Panc1 (cell line): ENCODE results near the gene NUP98. TPM values are rescaled to one million over a fixed set of nuclear protein-coding genes. Genes with fewer than 3 reads are reported as not detected.

Experiments
- ATAC-seq: fragments of 200-7000 bp; cut with Tn5 transposase; 2 replicates; pipeline ENCODE4 v1.9.1; 2020; ENCODE audit warnings: mild to moderate bottlenecking, moderate library complexity
- BruUV-seq: library from RNA; stranded (reverse); fragments of 400-500 nt; replicated peaks from 2 replicates; lab custom pipeline; 2021; lab: Mats Ljungman, UMichigan
- CTCF ChIA-PET: fragments of 300-600 bp; sonication (Branson Sonifier 250); formaldehyde crosslinking; loops from one replicate; lab custom pipeline; 2022; ENCODE audit warnings: antibody characterized with exemption; lab: Charles Lee
- POLR2A ChIA-PET: fragments of 300-600 bp; sonication (Branson Sonifier 250); formaldehyde crosslinking; loops from one replicate; lab custom pipeline; 2022; ENCODE audit warnings: antibody characterized with exemption; lab: Charles Lee
- DNase-seq: peaks from one replicate; pipeline ENCODE4 v3.0.0-alpha.2; 2010; ENCODE audit warnings: low read depth, low spot score
- H3K27ac ChIP-seq: 2 replicates; pipeline ENCODE4 v1.5.1; 2011; ENCODE audit warnings: mild to moderate bottlenecking, low read length, inconsistent platforms
- H3K27me3 ChIP-seq: fragments of 200-500 bp; sonication (Bioruptor generic); 2 replicates; pipeline ENCODE4 v1.6.0; 2014; ENCODE audit warnings: low read length, inconsistent platforms; ENCODE audit not compliant: control insufficient read depth, insufficient read depth
- H3K36me3 ChIP-seq: fragments of 200-500 bp; sonication (Bioruptor generic); 2 replicates; pipeline ENCODE4 v1.5.1; 2014; ENCODE audit warnings: inconsistent platforms, mild to moderate bottlenecking, low read length, moderate library complexity; ENCODE audit not compliant: control insufficient read depth, insufficient read depth
- H3K4me1 ChIP-seq: 2 replicates; pipeline ENCODE4 v1.5.1; 2011; ENCODE audit warnings: inconsistent platforms, mild to moderate bottlenecking, low read length, moderate library complexity; ENCODE audit not compliant: control insufficient read depth, insufficient read depth
- H3K4me3 ChIP-seq, 2 experiments: 2 replicates each; pipeline ENCODE4 v1.5.1; 2011 to 2012; ENCODE audit warnings: low read depth in 2 of 2, low read length in 2 of 2, mild to moderate bottlenecking in 2 of 2, inconsistent platforms in 1 of 2, moderate library complexity in 1 of 2
- H3K9me3 ChIP-seq: fragments of 200-500 bp; sonication (Bioruptor generic); 2 replicates; pipeline ENCODE4 v1.5.1; 2014; ENCODE audit warnings: low read depth, mild to moderate bottlenecking, inconsistent platforms, low read length, moderate library complexity; ENCODE audit not compliant: control insufficient read depth, insufficient read depth
- POLR2AphosphoS5 ChIP-seq: IDR thresholded peaks from 2 replicates; pipeline ENCODE4 v1.6.1; 2012; ENCODE audit warnings: mild to moderate bottlenecking, low read depth, low read length, moderate library complexity
- REST ChIP-seq, 2 experiments: IDR thresholded peaks; 2 replicates each; pipeline ENCODE4 v1.6.1; 2011 to 2012; ENCODE audit warnings: low read depth in 2 of 2, control low read depth in 1 of 2, low read length in 1 of 2, mild to moderate bottlenecking in 1 of 2, moderate library complexity in 1 of 2; ENCODE audit not compliant: insufficient read depth in 1 of 2
- SIN3A ChIP-seq: IDR thresholded peaks from 2 replicates; pipeline ENCODE4 v1.6.1; 2012; ENCODE audit warnings: low read depth, mild to moderate bottlenecking, low read length, moderate library complexity, borderline replicate concordance; ENCODE audit not compliant: insufficient read depth
- TCF7L2 ChIP-seq: IDR thresholded peaks from 2 replicates; pipeline ENCODE4 v1.6.1; 2011; ENCODE audit warnings: mild to moderate bottlenecking, low read depth, low read length, inconsistent platforms
- in situ Hi-C: cut with HindIII; loops from 2 replicates; pipeline ENCODE4 v1.10.0; 2016; ENCODE audit warnings: low sequenced_read_pairs, low pct_unique_long_range_greater_than_20kb
- intact Hi-C: fragments of 100-400 bp; cut with micrococcal nuclease; formaldehyde crosslinking; loops from one replicate; pipeline ENCODE4 v1.10.0; 2022; ENCODE audit not compliant: unreplicated experiment
- total RNA-seq: library from RNA; stranded (reverse); gene quantifications from one replicate; pipeline ENCODE4 v1.2.1, GENCODE V29; 2021; ENCODE audit not compliant: unreplicated experiment
- TF ChIP-seq, protein P1 (sequence below): fragments of 450-650 bp; IDR thresholded peaks from 2 replicates; pipeline ENCODE4 v1.5.1; 2017; ENCODE audit warnings: mild to moderate bottlenecking

Gene NUP98
- total RNA-seq, 1 experiment from 2014 or later: 244 TPM

GRCh38 chr11:3641191-3641590 lies 156.2 kb downstream of the NUP98 start:
- TF ChIP-seq REST (IDR thresholded peaks at IDR 0.05; ENCODE audit: insufficient read depth in 1 of 2, low read depth in 2 of 2, low read length in 1 of 2) (no peak), POLR2AphosphoS5 (no peak), SIN3A (no peak)
- TF ChIP-seq, protein P1, sequence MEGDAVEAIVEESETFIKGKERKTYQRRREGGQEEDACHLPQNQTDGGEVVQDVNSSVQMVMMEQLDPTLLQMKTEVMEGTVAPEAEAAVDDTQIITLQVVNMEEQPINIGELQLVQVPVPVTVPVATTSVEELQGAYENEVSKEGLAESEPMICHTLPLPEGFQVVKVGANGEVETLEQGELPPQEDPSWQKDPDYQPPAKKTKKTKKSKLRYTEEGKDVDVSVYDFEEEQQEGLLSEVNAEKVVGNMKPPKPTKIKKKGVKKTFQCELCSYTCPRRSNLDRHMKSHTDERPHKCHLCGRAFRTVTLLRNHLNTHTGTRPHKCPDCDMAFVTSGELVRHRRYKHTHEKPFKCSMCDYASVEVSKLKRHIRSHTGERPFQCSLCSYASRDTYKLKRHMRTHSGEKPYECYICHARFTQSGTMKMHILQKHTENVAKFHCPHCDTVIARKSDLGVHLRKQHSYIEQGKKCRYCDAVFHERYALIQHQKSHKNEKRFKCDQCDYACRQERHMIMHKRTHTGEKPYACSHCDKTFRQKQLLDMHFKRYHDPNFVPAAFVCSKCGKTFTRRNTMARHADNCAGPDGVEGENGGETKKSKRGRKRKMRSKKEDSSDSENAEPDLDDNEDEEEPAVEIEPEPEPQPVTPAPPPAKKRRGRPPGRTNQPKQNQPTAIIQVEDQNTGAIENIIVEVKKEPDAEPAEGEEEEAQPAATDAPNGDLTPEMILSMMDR: no peak
- POLR2A ChIA-PET: no interaction called here
- H3K27ac ChIP-seq: no peak overlapping the region
- no peaks in the 10 kb centered on the region for H3K9me3 ChIP-seq
- peaks cover 6% of the 10 kb centered on the region; the same call in 1 of the 2 replicates for H3K27me3 ChIP-seq
- H3K4me3 ChIP-seq: peak overlapping the region in 1 of 2 experiments; percentile 50; a peak in 2 of 4 replicates
- H3K4me1 ChIP-seq: peaks cover 11% of the 10 kb centered on the region; the same call in 1 of the 2 replicates
- in situ Hi-C loops (no loop called here), intact Hi-C loops (no loop called here)
- CTCF ChIA-PET: no interaction called here
- DNase-seq (no peak), ATAC-seq (no peak)
- no peaks in the 10 kb centered on the region for H3K36me3 ChIP-seq
- BruUV-seq: no TSS peak

DNA sequence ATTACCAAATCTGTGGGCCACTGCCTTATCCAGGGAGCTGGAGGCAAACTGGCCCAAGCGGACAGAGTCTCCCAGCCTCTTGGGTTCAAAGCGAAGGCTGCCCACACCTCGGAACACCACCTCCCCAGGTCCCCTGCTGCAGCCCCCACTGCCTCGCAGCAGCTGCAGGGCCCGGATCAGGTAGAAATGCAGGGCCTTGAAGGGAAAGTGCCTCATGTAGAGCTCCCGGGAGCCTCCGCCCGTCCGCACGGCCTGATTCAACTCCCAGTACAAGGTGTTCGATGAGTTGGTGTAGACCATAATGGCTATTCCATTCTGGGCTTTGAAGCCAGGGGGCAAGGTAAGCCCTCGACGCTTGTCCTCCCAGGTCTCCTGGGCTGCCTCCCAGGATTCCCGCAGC lies 157.5 kb downstream of the NUP98 start:
- no peak overlapping the region for H3K4me3 ChIP-seq
- H3K27me3 ChIP-seq: peaks cover 6% of the 10 kb centered on the region; the same call in 1 of the 2 replicates
- BruUV-seq: no TSS peak
- in situ Hi-C loops (no loop called here), intact Hi-C loops (no loop called here)
- peaks cover 11% of the 10 kb centered on the region; the same call in 1 of the 2 replicates for H3K4me1 ChIP-seq
- ATAC-seq (no peak), DNase-seq (no peak)
- ChIA-PET POLR2A (no interaction called here), CTCF (no interaction called here)
- no peak overlapping the region for H3K27ac ChIP-seq
- H3K9me3 ChIP-seq: no peaks in the 10 kb centered on the region
- no peaks in the 10 kb centered on the region for H3K36me3 ChIP-seq
- TF ChIP-seq, protein P1: no peak
- TF ChIP-seq REST (IDR thresholded peaks at IDR 0.05; ENCODE audit: insufficient read depth in 1 of 2, low read depth in 2 of 2, low read length in 1 of 2) (no peak), TCF7L2 (no peak), SIN3A (no peak), POLR2AphosphoS5 (no peak)
